Activated CD8-positive, alpha-beta memory T cell treated with anti-CD3 and anti-CD28 coated beads, Interleukin-2, amount 50 U/mL, for 24 hours (primary cell): ENCODE results near the gene SLC2A2.
"Not testable (repeated sequence)": the region's sequence is repeated elsewhere in the genome, so short reads cannot be mapped to it uniquely, and the experiment has no call there.

ENCODE experiments used
- DNase-seq: peaks from one replicate; pipeline ENCODE4 v3.0.0-alpha.2; 2020; ENCODE audit errors: extremely low read depth

The SLC2A2 gene

DNA sequence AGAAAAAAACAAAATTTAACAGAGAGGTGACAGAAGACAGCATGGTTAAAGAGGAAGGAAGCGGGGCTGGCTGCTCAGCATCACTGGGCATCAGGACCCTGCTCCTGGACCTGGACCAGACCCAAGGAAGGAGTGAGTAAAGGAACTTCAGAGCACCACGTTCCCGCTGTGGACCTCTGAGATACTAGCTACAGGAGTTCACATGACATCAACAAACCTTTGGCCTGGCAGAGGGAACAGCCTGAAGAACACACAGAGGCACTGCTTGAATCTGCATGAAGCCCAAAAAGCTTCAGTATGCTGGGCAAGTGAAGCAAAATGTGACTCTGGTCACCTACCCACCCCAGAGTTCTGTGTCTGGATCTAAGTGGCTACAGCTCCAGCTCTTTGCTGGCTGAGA, 38.1 kb downstream of the SLC2A2 start:
- no peak for DNase-seq

DNA sequence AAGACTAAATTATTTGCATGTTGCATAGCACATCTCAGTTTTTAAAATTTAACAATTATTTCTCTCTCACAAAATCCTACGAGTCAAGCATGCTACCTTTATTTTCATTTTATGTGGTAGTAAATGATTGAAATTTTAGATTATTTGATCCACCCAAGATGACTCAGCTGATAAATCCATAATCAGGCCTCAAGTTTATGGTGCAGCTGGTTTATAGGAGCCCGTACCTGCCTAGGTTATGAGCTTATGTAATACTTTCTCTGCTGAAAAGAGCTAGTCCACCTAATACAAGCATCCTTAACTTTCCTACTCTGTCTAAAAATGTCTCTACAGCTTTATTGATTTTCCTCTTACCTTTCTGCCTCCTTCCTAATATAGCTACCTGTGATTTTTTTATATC, 41.2 kb downstream of the SLC2A2 start:
- no peak for DNase-seq

DNA sequence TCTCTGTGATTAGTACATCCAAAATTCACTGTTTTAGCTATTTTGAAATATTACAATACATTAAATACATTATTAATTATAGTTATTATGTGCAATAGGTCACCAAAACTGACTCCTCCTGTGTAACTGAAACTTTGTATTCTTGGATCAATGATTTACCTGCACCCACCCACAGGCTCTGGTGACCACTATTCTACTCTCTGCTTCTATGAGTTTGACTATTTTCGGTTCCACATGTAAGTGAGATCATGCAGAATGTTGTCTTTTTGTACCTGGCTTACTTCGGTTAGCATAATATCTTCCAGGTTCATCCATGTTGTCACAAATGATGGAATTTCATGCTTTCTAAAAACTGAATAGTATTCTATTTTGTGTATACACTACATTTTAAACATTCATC, 43.8 kb downstream of the SLC2A2 start:
- no peak for DNase-seq

DNA sequence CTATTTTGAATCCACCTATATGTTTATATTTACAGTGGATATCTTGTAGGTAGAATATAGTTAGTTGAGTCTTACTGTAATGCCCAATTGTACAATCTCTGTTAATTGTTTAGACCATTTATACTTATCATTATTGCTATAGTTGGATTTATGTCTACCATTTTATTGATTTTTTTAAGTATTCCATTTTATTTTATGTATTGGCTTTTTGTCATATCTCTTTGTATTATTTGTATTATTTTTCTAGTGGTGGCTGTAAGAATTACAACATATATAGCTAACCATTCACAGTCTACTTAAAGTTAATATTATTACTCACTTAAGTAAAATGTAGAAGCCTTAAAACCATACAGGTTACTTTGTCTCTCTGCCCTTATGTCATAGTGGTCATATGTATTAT, 46.1 kb downstream of the SLC2A2 start:
- DNase-seq: no peak

DNA sequence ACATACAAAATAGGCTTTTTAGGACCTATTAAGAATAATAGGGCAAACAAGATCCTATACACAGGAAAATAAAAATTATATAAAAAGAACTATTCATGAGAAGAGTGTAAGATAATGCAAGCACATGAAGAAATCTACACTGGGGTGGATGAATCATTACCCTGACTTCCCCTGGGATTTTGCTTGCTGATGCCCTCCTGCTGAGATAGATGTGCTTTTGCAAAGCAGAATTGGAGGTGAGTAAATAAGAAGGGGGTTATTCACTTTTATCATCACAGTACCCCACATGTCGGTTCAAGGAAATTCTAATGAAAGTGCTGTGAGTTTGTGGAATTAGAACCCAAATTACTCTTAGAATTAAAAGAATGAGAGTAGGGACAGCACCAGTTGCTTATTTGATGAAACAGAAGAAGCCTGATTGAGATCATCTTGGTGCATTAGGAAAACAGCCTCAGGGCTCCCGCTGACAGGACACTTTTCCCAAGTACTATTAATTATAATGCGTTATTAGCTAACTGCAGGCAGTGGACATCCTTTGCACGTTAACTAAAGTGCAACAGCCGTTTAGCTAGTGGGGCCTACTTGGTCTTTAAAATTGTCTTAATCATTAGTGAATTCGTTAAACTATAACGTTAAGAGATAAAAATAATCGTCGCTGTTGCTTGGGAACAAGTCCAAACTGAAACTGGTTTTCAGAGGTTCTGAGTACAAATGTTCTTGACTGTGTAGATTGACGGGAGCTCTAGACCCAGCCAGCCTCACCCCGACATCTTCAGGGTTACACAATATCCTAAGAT, 48.4 kb downstream of the SLC2A2 start:
- no peak for DNase-seq

DNA sequence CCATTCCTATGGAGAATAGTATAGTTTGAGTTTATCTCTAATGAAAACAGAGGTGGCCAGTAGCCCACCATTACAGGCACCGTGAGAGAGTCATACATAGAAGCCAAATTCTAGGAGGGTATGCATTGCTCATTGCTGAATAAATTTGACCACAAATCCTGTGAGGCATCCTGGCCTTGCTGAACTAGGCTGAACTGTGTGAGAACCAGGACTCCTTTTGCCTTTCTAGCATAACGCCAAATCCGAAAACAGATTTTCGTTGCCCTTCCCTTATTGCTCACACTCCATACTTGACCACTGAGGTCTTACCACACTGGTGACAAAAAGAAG, 50.4 kb downstream of the SLC2A2 start:
- DNase-seq: no peak

DNA sequence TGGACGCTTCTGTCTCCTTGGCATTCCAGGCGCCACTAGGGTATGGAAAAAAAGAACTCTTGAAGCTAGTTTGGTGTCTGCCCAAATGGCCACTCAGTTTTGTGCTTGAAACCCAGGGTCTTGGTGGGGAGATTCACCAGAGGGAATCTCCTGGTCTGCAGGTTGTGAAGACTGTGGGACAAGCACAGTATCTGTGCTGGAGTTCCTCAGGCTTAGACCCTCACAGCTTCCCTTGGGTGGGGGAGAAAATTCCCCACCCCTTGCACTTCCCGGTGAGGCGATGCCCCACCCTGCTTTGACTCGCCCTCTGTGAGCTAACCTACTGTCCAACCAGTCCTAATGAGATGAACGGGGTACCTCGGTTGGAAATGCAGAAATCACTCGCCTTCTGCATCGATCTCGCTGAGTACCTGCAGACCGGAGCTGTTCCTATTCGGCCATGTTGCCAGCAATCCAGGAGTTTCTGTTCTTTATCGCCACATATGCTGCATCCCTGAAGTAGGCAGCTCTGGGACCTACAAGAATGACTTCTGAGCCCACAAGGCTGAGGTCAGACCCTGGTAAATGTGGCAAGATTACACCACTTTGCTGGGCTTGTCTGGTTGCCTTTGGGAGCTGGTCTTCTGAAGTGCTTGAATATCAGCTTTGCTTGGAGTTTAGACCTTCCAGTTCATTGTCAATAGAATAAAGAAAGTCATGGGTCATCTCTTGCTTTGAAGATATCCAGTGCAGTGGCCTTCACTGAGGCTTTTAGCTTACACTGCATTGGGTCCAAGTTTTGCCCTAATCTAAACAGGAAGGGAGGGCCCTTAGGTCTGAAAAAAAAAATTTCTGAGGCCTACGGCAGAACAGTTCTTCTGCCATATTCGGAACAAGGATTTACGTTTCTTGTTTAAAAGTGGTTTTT, 51.0 kb downstream of the SLC2A2 start:
- DNase-seq: no peak

DNA sequence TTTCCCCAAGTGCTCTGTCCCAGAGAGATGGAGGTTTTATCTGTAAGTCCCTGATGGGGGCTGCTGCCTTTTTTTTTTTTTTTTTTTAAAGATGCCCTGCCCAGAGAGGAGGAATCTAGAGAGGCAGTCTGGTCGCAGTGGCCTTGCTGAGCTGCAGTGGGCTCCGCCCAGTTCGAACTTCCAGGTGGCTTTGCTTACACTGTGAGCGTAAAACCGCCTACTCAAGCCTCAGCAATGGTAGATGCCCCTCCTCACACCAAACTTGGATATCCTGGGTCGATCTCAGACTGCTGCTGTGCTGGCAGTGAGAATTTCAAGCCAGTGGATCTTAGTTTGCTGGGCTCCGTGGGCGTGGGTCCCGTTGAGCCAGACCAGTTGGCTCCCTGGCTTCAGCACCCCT, 51.6 kb downstream of the SLC2A2 start:
- no peak for DNase-seq

DNA sequence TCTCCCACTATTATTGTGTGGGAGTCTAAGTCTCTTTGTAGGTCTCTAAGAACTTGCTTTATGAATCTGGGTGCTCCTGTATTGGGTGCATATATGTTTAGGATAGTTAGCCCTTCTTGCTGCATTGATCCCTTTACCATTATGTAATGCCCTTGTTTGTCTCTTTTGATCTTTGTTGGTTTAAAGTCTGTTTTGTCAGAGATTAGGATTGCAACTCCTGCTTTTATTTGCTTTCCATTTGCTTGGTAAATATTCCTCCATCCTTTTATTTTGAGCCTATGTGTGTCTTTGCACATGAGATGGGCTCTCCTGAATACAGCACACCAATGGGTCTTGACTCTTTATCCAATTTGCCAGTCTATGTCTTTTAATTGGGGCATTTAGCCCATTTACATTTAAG, 53.6 kb downstream of the SLC2A2 start:
- DNase-seq: not testable (repeated sequence)

DNA sequence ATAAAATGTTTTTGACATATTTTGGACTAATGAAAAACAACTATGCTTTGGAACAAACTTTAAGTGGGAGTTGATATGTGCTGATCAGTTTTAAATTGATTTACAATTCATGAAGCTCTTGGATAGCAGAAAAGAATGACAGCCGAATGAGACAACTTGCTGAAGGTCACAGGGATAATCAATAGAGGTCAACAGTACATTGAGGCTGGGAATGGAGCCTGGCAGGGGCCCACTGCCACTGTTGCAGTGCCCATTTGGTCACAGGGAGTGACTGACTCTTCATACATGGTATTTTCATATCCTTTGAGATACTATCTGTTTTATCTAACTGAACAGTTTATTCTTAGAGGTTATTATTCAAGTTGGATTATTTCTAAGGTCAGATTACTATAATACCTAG, 59.4 kb downstream of the SLC2A2 start:
- DNase-seq: no peak

DNA sequence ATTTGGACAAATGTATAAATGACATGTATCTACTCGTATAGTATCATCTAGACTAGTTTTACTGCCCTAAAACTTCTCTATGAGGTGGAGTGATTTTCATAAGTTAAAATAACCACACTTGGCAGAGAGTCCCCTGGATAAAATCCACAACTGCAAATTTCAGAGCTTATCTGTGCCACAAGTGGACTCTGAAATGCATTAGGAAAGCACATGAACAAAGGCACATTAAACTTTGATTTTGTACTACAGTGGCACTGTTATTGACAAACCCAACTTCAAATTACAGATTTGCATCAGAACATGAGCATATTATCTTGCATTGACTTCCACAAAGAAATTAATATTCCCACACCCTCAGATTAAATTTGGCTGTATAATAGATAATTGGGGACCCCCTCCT, 60.0 kb downstream of the SLC2A2 start:
- no peak for DNase-seq

DNA sequence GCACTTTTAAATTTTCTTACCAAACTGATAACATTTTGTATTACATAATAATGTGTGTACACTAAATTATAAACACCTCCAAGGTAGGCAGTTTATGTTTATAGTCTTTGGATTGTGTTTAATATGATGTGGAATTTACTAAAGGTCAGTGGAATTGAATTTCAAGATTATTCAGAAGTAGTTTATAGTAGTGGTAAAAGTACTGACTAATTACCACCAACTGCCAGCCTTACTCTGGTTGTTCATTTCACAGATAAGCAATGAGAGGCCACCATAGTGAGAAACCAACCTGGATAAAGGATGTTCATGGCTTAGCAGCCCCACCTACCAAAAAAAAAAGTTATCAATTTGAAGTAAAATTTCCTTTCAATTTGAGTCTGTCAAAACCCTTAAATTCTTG, 64.1 kb downstream of the SLC2A2 start:
- DNase-seq: no peak

DNA sequence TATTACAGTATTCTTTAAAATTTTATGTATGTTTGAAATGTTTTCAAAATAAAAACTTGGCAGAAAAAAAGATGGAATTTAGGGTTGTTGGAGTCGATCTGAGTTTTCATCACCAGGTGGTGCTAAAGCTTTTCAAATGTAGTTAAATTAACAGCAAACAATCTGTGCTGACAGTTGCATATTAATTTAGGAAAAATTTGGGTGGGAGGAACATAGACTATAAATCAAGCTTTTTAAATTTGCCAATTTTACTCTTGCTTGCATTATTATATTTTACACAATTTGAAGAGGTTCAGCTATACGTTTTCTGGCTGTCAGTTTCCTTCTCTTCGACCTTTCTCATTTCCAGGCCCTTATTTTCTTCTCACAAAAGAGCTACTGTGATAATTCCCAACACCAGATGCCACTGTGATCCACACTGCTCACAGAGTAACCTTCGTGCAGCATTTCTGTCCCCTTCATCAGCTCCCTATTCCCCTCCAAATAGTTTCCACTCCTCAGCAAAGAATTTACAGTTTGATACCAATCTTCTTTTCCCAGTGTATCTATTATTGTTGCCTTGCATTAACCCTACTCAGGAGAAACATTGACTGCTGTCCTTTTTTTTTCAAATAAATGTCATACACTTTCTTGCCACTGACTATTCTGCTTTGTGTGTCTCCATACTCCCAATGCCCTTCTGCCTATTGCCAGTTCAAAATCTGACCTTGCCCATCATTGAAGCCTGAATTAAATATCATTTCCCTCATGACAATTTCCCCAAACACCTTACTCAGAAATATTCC, 64.7 kb downstream of the SLC2A2 start:
- DNase-seq: no peak

DNA sequence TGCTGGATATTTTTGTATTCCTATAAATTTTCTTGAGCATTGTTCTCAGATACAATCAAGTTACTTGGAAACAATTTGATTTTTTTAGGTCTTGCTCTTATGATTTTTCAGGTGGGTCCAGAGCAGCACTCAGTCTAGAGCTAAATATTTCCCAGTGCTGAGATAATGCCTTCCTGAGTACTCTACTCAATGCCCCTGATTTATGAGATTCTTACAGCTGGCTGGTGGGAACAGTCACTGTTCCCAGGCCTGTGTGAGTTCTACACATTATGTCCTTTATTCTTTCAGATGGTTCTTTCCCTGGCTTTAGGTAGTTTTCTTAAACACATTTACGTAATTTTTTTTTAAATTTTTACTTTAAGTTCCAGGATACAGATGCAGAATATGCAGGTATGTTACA, 67.1 kb downstream of the SLC2A2 start:
- no peak for DNase-seq

DNA sequence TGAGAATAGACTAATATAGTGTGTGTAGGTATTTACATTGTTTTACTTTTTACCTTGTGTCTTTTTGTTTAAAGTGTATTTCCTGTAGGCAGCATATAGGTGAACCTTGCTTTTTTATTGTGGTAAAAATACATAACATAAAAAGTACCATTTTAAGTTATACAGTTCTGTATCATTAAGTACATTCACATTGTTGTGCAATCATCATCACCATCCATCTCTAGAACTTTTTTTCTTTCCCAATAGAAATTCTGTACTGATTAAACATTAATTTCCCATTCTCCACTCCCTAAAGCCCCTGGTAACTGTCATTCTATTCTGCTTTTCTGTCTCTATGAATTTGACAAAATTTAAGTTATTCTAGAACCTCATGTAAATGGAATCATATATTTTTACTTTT, 69.9 kb downstream of the SLC2A2 start:
- no peak for DNase-seq

DNA sequence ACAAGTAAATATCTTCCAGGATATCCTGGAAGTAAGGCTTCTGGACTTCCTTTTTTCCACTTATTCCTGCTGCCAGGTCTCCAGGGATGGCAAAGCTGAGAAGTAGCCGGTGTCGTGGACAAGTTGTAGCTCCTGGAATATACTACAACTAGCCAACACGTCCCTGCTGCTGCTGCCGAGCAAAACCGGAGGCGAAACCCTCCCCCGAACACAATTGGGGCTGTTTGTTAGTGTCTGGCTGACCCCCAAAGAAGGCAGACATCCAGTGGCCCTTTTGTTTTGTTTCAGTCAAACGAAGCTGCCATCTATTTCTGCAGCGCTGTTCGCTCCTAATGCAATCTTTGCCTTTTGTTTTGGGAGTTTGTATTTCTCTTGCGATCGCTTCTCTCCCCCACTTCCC, 72.8 kb downstream of the SLC2A2 start:
- DNase-seq: no peak

DNA sequence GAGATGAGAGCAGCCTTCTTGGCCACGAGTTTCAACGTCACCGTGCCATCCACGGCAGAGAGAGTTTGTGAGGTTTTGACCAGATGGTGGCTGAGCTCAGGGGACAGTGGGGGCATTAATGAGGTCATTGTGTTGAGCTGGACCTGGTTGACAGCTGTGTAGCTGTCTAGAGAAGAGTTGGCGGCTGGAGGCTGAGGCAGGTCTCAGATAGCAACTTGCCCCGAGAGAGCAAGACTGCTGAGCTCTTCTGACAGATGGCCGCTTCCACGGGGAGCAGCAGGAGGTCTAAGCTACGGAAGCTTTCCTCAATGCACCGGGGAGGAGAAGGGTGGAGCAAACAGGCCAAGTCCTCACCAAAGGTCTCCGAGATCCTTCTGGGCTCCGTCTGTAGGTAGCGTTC, 73.3 kb downstream of the SLC2A2 start:
- no peak for DNase-seq

DNA sequence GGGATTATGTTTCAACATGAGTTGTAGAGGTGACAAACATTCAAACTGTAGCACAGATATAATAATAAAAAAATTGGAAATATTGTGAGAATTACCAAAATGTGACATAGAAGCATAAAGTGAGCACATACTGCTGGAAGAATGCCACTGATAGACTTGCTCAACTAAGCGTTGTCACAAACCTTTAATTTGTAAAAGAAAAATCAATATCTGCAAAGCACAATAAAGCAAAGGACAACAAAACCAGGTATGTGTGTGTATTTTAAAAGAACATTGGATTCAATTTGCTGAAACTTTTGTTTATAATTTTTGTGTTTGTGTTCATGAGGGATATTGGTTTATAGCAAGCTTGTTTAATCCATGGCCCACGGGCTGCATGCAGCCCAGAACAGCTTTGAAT, 77.3 kb downstream of the SLC2A2 start:
- no peak for DNase-seq

DNA sequence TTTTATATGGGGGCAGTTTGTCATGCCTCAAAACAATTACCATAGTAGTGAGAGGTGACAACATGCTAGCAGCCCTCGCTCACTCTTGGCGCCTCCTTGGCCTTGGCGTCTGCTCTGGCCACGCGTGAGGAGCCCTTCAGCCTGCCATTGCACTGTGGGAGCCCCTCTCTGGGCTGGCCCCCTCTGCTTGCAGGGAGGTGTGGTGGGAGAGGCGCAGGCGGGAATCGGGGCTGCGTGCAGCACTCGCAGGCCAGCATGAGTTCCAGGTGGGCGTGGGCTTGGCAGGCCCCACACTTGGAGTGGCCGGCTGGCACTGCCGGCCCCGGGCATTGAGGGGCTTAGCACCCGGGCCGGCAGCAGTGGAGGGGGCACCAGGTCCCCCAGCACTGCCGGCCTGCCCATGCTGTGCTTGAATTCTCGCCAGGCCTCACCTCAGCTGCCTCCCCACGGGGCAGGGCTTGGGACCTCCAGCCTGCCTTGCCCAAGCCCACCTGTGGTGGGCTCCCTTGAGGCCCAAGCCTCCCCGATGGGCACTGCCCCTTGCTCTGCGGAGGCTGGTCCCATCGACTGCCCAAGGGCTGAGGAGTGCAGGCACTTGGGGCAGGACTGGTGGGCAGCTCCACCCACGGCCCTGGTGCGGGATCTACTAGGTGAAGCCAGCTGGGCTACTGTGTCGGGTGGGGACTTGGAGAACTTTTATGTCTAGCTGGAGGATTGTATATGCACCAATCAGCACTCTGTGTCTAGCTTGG, 79.3 kb downstream of the SLC2A2 start:
- no peak for DNase-seq
